H1 (cell line): ENCODE data around the gene MBLAC1.

Experiments
- CREB1 ChIP-seq: IDR thresholded peaks from 2 replicates; pipeline ENCODE4 v1.6.1; 2012; ENCODE audit warnings: inconsistent platforms
- CTCF ChIP-seq, 3 experiments: IDR thresholded peaks; 1 replicate in 2 of 3; 2 replicates in 1 of 3; pipeline versions ENCODE4 v1.5.1 to v1.6.1; 2011; ENCODE audit warnings: low read length in 3 of 3, mild to moderate bottlenecking in 3 of 3, inconsistent platforms in 2 of 3, low read depth in 1 of 3, moderate library complexity in 1 of 3; ENCODE audit not compliant: insufficient read depth in 1 of 3; ENCODE audit errors: control extremely low read depth in 1 of 3
- EZH2 ChIP-seq: fragments of 200-600 bp; sonication (generic); IDR thresholded peaks from 2 replicates; pipeline ENCODE4 v1.7.1; 2012; ENCODE audit warnings: low read depth, mild to moderate bottlenecking, moderate library complexity, low read length, inconsistent platforms; ENCODE audit not compliant: severe bottlenecking
- KDM1A ChIP-seq: fragments of 200-600, 300-600 bp; sonication (generic); IDR thresholded peaks from 2 replicates; pipeline ENCODE4 v1.7.1; 2016; ENCODE audit warnings: mild to moderate bottlenecking, low read length, borderline replicate concordance
- POLR2A ChIP-seq, 2 experiments: IDR thresholded peaks; 1 replicate in 1 of 2; 2 replicates in 1 of 2; pipeline ENCODE4 v1.6.1; 2011; ENCODE audit warnings: low read depth in 2 of 2, low read length in 2 of 2, mild to moderate bottlenecking in 2 of 2; ENCODE audit errors: control extremely low read depth in 1 of 2
- POLR2AphosphoS5 ChIP-seq: IDR thresholded peaks from 2 replicates; pipeline ENCODE4 v1.6.1; 2011; ENCODE audit warnings: low read depth, low read length
- SRF ChIP-seq: IDR thresholded peaks from 2 replicates; pipeline ENCODE4 v1.6.1; 2011; ENCODE audit warnings: mild to moderate bottlenecking, low read depth, low read length, moderate library complexity
- TAF7 ChIP-seq: optimal IDR thresholded peaks from 2 replicates; pipeline ENCODE3; 2011; ENCODE audit warnings: low read depth, mild to moderate bottlenecking, inconsistent platforms, low read length, moderate library complexity, borderline replicate concordance
- ZNF274 ChIP-seq: IDR thresholded peaks from 2 replicates; pipeline ENCODE4 v1.7.0; 2012; ENCODE audit warnings: low read length, borderline replicate concordance; ENCODE audit errors: extremely low read depth

- TF ChIP-seq CTCF (IDR thresholded peaks at IDR 0.05; ENCODE audit: control extremely low read depth in 1 of 3, insufficient read depth in 1 of 3, low read depth in 1 of 3, low read length in 3 of 3) (no peak), CREB1 (no peak), POLR2AphosphoS5 (no peak), KDM1A (no peak), SRF (no peak), POLR2A (IDR thresholded peaks at IDR 0.05; ENCODE audit: control extremely low read depth in 1 of 2, low read depth in 2 of 2, low read length in 2 of 2) (no peak), TAF7 (no peak), ZNF274 (no peak), EZH2 (no peak)
Measured at GRCh38 chr7:100105534-100105933, 21.2 kb upstream of the MBLAC1 start.
